Suprapubic skin (tissue), 4 donors: ENCODE measurements around the gene OLR1.

Experiments
- EP300 ChIP-seq: sonication (generic); formaldehyde crosslinking; IDR thresholded peaks from one replicate; pipeline ENCODE4 v1.6.1; 2017; ENCODE audit warnings: antibody characterized with exemption
- POLR2A ChIP-seq, 2 donors: fragments of 450-650 bp; IDR thresholded peaks; one replicate each; pipeline ENCODE4 v1.6.1; 2017; ENCODE audit warnings: antibody characterized with exemption in 2 of 2, mild to moderate bottlenecking in 2 of 2, moderate library complexity in 2 of 2
- POLR2AphosphoS5 ChIP-seq, 3 donors: sonication (generic); formaldehyde crosslinking; IDR thresholded peaks; one replicate each; pipeline ENCODE4 v1.6.1; 2017; ENCODE audit warnings: antibody characterized with exemption in 3 of 3
- TF ChIP-seq, protein P1 (sequence below), 2 donors: fragments of 200-600 bp in 1 of 2; fragments of 450-650 bp in 1 of 2; sonication (generic) in 1 of 2; IDR thresholded peaks; one replicate each; pipeline ENCODE4 v1.5.1; 2016 to 2019; ENCODE audit warnings: antibody characterized with exemption in 2 of 2, mild to moderate bottlenecking in 1 of 2, moderate library complexity in 1 of 2

DNA sequence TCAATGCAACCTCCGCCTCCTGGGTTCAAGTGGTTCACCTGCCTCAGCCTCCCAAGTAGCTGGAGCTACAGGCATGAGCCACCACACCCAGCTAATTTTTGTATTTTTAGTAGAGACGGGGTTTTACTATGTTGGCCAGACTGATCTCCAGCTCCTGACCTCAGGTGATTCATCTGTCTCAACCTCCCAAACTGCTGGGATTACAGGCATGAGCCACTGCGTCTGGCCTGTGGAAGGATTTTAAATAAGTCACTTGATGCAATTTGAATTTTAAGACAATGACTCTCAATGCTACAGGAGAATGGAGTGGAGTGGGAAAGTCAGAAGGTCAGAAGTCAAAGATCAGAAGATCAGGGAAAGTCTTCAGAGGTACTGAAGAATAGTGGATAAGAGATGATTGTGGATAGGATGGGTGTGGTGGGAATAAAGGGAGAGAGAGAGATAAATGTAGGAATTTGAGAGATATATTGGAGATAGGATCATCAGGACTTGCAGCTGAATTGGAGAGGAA lies 22.3 kb upstream of the OLR1 start:
- TF ChIP-seq, protein P1, sequence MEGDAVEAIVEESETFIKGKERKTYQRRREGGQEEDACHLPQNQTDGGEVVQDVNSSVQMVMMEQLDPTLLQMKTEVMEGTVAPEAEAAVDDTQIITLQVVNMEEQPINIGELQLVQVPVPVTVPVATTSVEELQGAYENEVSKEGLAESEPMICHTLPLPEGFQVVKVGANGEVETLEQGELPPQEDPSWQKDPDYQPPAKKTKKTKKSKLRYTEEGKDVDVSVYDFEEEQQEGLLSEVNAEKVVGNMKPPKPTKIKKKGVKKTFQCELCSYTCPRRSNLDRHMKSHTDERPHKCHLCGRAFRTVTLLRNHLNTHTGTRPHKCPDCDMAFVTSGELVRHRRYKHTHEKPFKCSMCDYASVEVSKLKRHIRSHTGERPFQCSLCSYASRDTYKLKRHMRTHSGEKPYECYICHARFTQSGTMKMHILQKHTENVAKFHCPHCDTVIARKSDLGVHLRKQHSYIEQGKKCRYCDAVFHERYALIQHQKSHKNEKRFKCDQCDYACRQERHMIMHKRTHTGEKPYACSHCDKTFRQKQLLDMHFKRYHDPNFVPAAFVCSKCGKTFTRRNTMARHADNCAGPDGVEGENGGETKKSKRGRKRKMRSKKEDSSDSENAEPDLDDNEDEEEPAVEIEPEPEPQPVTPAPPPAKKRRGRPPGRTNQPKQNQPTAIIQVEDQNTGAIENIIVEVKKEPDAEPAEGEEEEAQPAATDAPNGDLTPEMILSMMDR (IDR thresholded peaks at IDR 0.05) = no peak
- TF ChIP-seq POLR2A (IDR thresholded peaks at IDR 0.05) (no peak), POLR2AphosphoS5 (IDR thresholded peaks at IDR 0.05) (no peak), EP300 (no peak)
